NCI-H748 treated with DMSO at 0.1 percent for 48 hours (cell line): ENCODE measurements around the gene DTX2.
"Not testable (repeated sequence)": the region's sequence is repeated elsewhere in the genome, so short reads cannot be mapped to it uniquely, and the experiment has no call there.

ENCODE experiments used
- DNase-seq: peaks from one replicate; lab custom pipeline; 2025; lab: John Stamatoyannopoulos, UW

DTX2 gene

DNA sequence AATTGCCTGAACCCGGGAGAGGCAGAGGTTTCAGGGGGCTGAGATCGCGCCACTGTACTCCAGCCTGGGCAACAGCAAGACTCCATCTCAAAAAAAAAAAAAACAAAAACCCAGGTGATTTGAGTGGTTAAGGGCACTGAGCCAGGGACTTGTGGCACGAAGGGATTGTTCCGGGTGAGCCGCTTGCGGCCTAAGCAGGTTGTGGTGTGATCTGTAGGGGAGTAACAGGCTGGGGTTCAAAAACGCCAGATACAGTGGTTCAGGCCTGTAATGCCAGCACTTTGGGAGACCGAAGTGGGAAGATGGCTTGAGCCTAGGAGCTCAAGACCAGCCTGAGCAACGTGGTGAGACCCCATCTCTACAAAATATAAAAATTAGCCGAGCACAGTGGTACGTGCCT, 17.7 kb upstream of the DTX2 start:
- DNase-seq: not testable (repeated sequence)

DNA sequence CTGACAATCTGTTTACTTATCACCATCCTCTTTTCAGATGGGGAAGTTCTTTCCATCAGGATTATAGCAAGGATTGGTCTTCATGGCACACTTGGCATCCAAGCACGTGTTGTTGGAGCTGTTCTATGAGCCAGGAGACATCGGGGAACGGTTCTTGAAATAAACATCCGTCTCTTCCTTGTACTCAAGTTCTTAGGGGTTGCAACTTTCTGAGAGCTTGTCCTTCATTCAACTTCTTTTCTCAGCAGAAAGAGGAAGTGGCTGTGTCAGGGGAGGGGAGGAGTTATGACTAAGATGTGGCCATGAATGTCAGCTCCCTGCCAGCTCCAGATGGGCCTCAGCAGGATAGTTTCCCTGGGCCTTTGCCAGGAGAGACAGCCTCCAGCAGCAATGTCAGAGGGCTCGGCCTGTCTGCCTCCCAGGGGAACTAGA, 15.9 kb upstream of the DTX2 start:
- not testable (repeated sequence) for DNase-seq

DNA sequence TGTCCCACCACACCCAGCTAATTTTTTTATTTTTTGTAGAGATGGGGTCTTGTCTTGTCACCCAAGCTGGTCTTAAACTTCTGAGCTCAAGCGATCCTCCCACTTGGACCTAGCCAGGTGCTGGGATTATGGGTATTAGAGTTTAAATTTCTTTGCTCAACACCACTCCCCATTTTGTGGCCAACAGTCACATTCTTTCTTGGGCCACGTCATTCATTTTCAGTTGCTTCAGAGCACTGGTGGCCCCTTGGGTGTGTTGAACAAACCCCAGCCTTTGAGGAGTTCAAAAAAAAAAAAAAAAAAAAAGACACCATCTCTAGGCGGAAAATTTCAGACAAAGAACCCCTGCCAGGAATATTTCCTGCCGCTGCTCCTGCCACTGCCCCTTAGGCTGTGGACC, 4.5 kb upstream of the DTX2 start:
- DNase-seq: not testable (repeated sequence)

DNA sequence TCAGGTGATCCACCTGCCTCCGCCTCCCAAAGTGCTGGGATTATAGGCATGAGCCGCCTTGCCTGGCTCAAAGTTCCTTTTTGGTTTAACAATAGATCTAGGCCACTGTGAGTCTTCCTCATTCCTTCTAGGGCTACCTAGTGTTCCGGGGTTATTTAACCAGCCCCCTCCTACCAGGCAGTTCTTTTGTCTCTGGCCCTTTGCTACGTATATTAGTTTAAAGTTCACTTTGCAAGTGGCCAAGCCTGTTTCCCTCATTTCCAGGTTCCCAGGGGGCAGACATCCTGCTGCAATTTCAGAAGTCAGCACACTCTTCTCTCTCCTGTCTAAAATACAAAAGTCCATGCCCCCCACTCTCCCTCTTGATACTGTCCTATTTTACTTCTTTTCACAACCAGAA, 3.0 kb upstream of the DTX2 start:
- DNase-seq: not testable (repeated sequence)

- not testable (repeated sequence) for DNase-seq
Observed at GRCh38 chr7:76460767-76461166, 742 bp upstream of the DTX2 start.

DNA sequence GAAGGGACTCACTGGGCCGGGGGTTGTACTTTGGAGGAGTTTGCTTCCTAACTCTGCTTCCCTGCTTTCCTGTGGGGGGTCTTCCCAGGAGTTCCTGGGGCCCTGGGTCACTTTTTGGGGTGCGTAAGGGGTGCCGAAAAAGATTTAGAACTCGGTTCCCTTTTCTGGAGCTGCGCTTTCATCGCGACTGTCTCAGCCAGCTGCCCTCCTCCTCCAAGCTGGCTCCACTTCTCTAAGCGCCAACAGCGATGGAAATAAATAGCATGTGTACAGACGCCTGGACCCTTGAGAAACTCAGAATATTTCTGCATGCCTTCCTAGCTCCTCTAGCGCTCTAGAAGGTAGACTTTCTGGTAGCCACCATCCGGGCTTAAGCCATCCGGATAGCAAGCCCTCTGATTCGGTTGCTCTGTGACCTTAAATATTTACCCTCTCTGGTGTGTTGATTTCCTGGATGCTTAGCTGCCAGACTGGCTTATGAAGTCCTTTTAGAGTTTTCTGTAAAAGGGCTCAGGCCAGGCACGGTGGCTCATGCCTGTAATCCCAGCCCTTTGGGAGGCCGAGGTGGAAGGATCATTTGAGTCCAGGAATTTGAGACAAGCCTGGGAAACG, 868 bp downstream of the DTX2 start:
- DNase-seq: not testable (repeated sequence)

- DNase-seq: not testable (repeated sequence)
Observed at GRCh38 chr7:76464959-76465358, 3.5 kb downstream of the DTX2 start.

DNA sequence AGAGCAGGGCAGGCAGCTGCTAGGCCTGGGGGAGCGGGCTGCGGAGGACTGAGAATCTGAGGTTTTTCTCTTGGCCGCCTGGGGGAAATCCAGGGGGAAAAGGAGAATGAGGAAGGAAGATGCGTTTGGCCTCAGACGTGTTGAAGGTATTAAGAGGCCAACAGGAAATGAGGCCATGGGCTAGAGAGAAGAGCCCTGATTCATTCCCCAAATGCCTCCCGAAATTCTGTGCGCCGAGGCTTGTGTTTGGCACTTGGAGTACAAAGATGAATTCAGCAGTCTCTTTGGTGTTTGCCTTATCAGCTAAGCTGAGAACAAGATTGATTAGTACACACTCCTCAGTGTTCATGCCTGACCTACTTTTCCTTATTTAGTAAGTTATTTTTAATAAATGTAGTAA, 4.4 kb downstream of the DTX2 start:
- DNase-seq: not testable (repeated sequence)

DNA sequence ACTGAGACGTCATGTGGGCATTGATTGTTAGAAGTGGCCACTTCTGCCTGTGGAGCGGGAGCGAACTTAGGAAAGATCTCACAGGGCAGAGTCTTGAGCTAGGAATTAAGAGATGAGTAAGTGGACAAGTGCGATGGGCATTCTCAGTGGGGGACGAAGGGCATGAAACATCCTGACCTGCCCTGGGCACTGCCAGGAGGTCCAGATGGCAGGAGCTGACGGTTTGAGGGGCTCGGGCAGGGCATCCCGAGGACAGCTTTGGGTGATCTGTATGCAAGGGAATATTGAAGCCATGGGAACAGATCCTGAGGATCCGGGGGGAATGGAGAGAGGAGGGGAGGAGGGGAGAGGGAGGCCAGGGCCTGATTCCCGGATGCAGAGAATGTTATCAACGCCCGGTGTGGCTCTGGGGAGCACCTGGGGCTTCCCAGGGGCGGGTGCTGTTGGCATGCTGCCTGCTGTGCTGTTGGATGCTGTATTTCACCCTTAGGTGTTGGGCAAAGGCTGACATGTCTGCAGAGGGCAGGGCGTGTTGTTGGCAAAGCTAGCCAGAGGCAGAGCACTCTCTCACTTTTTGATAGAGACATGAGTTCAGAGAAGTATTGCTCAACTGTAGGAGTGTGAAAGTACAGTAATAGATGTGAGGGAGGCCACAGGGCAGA, 6.4 kb downstream of the DTX2 start:
- not testable (repeated sequence) for DNase-seq

- not testable (repeated sequence) for DNase-seq
Observed at GRCh38 chr7:76471556-76472221, 10.2 kb downstream of the DTX2 start.

GRCh38 chr7:76473097-76473496, 11.6 kb downstream of the DTX2 start:
- not testable (repeated sequence) for DNase-seq

- not testable (repeated sequence) for DNase-seq
Observed at GRCh38 chr7:76476280-76476679, 14.8 kb downstream of the DTX2 start.

GRCh38 chr7:76476742-76477474, 15.4 kb downstream of the DTX2 start:
- not testable (repeated sequence) for DNase-seq

GRCh38 chr7:76479628-76480027, 18.1 kb downstream of the DTX2 start:
- not testable (repeated sequence) for DNase-seq

GRCh38 chr7:76480403-76481253, 19.1 kb downstream of the DTX2 start:
- DNase-seq: not testable (repeated sequence)

DNA sequence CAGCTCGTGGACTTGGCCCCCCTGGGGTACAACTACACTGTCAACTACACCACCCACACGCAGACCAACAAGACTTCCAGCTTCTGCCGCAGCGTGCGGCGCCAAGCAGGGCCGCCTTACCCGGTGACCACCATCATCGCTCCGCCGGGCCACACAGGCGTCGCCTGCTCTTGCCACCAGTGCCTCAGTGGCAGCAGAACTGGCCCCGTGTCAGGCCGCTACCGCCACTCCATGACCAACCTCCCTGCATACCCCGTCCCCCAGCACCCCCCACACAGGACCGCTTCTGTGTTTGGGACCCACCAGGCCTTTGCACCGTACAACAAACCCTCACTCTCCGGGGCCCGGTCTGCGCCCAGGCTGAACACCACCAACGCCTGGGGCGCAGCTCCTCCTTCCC, 21.2 kb downstream of the DTX2 start:
- DNase-seq: not testable (repeated sequence)

GRCh38 chr7:76483081-76483480, 21.6 kb downstream of the DTX2 start:
- DNase-seq: not testable (repeated sequence)

DNA sequence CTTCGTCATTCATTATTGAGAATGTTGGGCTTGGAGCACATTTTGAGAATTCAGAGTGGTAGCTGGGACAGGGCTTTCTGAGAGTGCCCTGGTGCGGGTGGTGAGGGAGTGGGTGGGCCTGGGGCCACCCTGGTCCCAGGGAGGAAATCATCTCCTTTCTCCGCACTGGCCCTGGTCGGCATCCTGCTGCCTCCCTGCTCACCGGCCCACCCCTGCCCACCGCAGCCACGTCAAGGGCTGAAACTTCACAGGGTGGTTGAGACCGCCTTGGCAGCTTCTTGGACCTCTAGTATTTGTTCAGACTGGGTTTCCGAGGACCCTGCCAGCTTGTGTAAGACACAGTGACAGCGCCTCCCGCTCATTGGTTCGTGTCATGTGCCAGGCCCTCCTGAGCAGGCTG, 22.9 kb downstream of the DTX2 start:
- not testable (repeated sequence) for DNase-seq

GRCh38 chr7:76485822-76486610, 24.5 kb downstream of the DTX2 start:
- DNase-seq: not testable (repeated sequence)

- not testable (repeated sequence) for DNase-seq
Observed at GRCh38 chr7:76486618-76487017, 25.1 kb downstream of the DTX2 start.

DNA sequence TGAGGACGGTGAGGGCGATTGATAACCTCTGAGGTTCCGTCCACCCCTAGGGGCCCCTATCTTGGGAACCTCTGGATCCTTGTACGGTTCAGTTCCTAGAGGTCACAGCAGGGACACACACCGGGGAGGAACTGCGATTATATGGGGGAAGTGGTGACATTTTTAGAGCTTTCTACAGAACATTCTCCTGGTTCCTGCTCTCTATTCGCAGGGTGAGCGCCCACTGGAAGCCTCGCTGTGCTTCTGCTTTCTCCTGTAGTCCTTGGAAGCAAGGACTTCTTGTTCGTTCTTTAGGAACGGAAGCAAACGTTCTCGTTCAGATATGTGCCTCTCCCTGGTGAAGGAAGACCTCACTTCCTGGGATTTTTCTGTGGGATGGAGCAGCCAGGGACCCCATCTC, 26.5 kb downstream of the DTX2 start:
- not testable (repeated sequence) for DNase-seq
